Natural killer cell (primary cell): ENCODE measurements around the gene DDX24. TPM values are rescaled to one million over a fixed set of nuclear protein-coding genes. Genes with fewer than 3 reads are reported as not detected.

Source experiments
- ATAC-seq, 3 donors: fragments of 150-1000 bp in 2 of 3; fragments of 200-7000 bp in 1 of 3; cut with Tn5 transposase; 1 replicate in 1 of 3; 2 replicates in 2 of 3; pipeline ENCODE4 v1.10.0; 2021; ENCODE audit warnings: mild to moderate bottlenecking in 2 of 3, moderate library complexity in 2 of 3
- DNase-seq, 2 donors: peaks; one replicate each; pipeline versions ENCODE4 v3.0.0 to v3.0.0-alpha.2; 2013 to 2021; ENCODE audit warnings: mixed read lengths in 1 of 2
- H3K27ac ChIP-seq: one replicate; pipeline ENCODE4 v1.5.1; 2013; ENCODE audit warnings: mild to moderate bottlenecking, low read length
- H3K27me3 ChIP-seq: one replicate; pipeline ENCODE4 v1.6.1; 2013; ENCODE audit warnings: low read length; ENCODE audit not compliant: control insufficient read depth, insufficient read depth
- H3K36me3 ChIP-seq: one replicate; pipeline ENCODE4 v1.6.1; 2013; ENCODE audit warnings: low read length; ENCODE audit not compliant: control insufficient read depth, insufficient read depth
- H3K4me1 ChIP-seq: one replicate; pipeline ENCODE4 v1.6.1; 2013; ENCODE audit warnings: low read length; ENCODE audit not compliant: control insufficient read depth, insufficient read depth
- H3K4me3 ChIP-seq: one replicate; pipeline ENCODE4 v1.5.1; 2013; ENCODE audit warnings: low read length
- H3K9me3 ChIP-seq: one replicate; pipeline ENCODE4 v1.6.1; 2013; ENCODE audit warnings: low read length; ENCODE audit not compliant: control insufficient read depth, insufficient read depth
- H3K27ac Mint-ChIP-seq, 2 donors: one replicate each; pipeline ENCODE4 v1.8.0; 2022; ENCODE audit warnings: mild to moderate bottlenecking in 2 of 2, mixed read lengths in 2 of 2, moderate library complexity in 1 of 2
- H3K27me3 Mint-ChIP-seq, 2 donors: one replicate each; pipeline ENCODE4 v1.8.0; 2022; ENCODE audit warnings: low read depth in 2 of 2, mixed read lengths in 2 of 2
- H3K36me3 Mint-ChIP-seq: one replicate; pipeline ENCODE4 v1.8.0; 2022; ENCODE audit warnings: mixed read lengths
- H3K4me1 Mint-ChIP-seq, 2 donors: one replicate each; pipeline ENCODE4 v1.8.0; 2022; ENCODE audit warnings: mixed read lengths in 2 of 2
- H3K4me3 Mint-ChIP-seq: one replicate; pipeline ENCODE4 v1.8.0; 2022; ENCODE audit warnings: mild to moderate bottlenecking, moderate library complexity, mixed read lengths
- H3K9me3 Mint-ChIP-seq, 2 donors: one replicate each; pipeline ENCODE4 v1.8.0; 2022; ENCODE audit warnings: mixed read lengths in 2 of 2
- WGBS: methylation state at CpG from one replicate; pipeline ENCODE4 v1.1.7; 2013; ENCODE audit warnings: missing lambda C conversion rate; ENCODE audit not compliant: insufficient coverage; 5-methylcytosine and 5-hydroxymethylcytosine counted together
- intact Hi-C: fragments of 100-400 bp; cut with micrococcal nuclease; formaldehyde crosslinking; loops from one replicate; pipeline ENCODE4 v1.14.2; 2022
- total RNA-seq, 4 donors: library from RNA; stranded (reverse); fragments of 120-200 nt in 1 of 4; gene quantifications; one replicate each; pipeline versions ENCODE4 v1.2.3 to v1.2.4, GENCODE V29; 2013 to 2022
- TF ChIP-seq, protein P1 (sequence below): fragments of 200-600 bp; IDR thresholded peaks from one replicate; pipeline ENCODE4 v1.8.0; 2022; ENCODE audit warnings: antibody characterized with exemption

DDX24 gene
- total RNA-seq, 3 donors from 2014 or later (not counting 1 experiment from before 2014, with no cell fraction given) = 250 to 357 (median 296) TPM

DNA sequence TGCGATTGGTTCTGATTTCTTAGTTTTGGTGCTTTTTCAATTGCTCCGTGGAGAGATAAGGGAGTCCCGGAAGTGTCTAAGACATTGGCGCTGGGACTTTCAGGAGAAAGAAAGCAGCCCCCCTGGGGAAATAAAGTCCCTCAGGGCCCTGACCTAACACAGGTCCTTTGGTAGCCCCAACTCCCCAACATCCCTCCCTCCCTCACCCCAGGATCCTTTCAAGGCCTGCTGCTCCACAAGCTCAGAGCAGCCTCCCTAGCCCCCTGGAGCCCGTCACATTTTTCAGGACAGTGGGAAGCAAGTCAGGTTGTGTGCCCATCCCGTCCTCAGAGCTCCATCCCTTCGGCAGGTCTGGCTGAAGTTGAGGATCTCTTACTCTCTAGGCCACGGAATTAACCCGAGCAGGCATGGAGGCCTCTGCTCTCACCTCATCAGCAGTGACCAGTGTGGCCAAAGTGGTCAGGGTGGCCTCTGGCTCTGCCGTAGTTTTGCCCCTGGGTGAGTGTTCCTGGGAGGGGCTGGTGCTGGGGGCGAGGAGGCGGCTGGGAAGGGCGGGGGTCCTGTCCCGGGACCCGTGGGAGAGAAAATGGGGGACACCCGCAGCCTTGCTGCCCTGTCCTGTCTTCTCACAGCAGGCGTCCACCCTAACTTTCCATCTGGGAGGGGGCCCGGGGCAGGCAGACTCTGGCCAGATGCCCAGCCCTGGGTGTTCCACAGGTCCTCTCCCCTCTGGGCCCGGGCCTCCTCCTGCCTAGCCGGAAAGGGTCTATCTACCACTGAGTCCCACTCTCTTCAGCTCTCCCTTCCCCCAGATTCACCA, 30.5 kb upstream of the DDX24 start:
- intact Hi-C loops = no loop called here
- no peak for ATAC-seq

DNA sequence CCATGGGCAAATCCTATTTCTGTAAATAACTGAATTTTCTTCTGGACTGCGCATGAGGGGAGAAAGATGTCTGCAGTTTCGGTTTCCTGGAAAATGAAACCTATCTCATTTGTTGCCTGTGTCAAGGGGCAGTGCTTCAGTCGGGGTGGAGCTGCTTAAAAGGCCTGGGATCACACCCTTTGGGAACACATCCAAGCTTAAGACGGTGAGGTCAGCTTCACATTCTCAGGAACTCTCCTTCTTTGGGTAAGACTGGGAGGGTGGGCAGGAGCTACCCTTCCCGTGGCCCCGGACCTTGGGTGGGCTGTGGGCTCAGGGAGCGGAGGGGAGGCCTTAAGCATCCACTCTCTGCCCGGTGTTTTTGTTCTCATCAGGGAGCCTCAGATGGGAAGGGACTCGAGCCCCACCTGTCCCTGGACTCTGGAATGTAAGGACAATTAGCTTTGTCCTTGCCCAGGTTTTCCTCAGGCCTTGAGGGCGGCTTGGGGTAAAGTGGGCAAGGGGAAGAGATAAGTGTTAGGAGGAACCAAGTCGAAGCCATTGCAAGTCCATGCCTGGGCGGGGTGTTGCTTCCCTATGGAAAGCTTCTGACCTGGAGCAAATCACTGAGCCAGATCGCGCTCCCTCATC, 29.7 kb upstream of the DDX24 start, which contains the start of gene IFI27:
IFI27 (plus strand) TSS at position 185 of the 630 bp plus-strand sequence.
- H3K4me1 Mint-ChIP-seq = no peaks in the 10 kb centered on the region
- no peaks in the 10 kb centered on the region for H3K9me3 ChIP-seq
- no peaks in the 10 kb centered on the region for H3K27me3 ChIP-seq
- TF ChIP-seq, protein P1, sequence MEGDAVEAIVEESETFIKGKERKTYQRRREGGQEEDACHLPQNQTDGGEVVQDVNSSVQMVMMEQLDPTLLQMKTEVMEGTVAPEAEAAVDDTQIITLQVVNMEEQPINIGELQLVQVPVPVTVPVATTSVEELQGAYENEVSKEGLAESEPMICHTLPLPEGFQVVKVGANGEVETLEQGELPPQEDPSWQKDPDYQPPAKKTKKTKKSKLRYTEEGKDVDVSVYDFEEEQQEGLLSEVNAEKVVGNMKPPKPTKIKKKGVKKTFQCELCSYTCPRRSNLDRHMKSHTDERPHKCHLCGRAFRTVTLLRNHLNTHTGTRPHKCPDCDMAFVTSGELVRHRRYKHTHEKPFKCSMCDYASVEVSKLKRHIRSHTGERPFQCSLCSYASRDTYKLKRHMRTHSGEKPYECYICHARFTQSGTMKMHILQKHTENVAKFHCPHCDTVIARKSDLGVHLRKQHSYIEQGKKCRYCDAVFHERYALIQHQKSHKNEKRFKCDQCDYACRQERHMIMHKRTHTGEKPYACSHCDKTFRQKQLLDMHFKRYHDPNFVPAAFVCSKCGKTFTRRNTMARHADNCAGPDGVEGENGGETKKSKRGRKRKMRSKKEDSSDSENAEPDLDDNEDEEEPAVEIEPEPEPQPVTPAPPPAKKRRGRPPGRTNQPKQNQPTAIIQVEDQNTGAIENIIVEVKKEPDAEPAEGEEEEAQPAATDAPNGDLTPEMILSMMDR = no peak
- 91% methylated on average over 14 of the region's 14 CpGs for WGBS
- no peaks in the 10 kb centered on the region for H3K36me3 ChIP-seq
- no peaks in the 10 kb centered on the region for H3K4me1 ChIP-seq
- intact Hi-C loops = no loop called here
- H3K4me3 ChIP-seq = no peak within 1 kb of the TSS
- no peaks in the 10 kb centered on the region for H3K36me3 Mint-ChIP-seq
- DNase-seq = no peak
- no peak for ATAC-seq
- no peaks in the 10 kb centered on the region for H3K9me3 Mint-ChIP-seq
- H3K27me3 Mint-ChIP-seq = peaks cover 7 to 17% of the 10 kb centered on the region in 2 donors
- H3K27ac ChIP-seq = no peak within 1 kb of the TSS
- no peak within 1 kb of the TSS for H3K4me3 Mint-ChIP-seq
- no peak within 1 kb of the TSS for H3K27ac Mint-ChIP-seq

More for the DNA sequence above, 30.5 kb upstream of the DDX24 start:
- no peak overlapping the region for H3K27ac Mint-ChIP-seq
- 92% methylated on average over 20 of the region's 20 CpGs for WGBS
- no peaks in the 10 kb centered on the region for H3K4me1 ChIP-seq
- H3K27ac ChIP-seq = no peak overlapping the region
- peaks cover 12 to 25% of the 10 kb centered on the region in 2 donors for H3K27me3 Mint-ChIP-seq
- no peaks in the 10 kb centered on the region for H3K36me3 Mint-ChIP-seq
- TF ChIP-seq, protein P1 = no peak
- no peaks in the 10 kb centered on the region for H3K36me3 ChIP-seq
- no peaks in the 10 kb centered on the region for H3K9me3 Mint-ChIP-seq
- no peaks in the 10 kb centered on the region for H3K9me3 ChIP-seq
- no peak for DNase-seq
- H3K4me3 Mint-ChIP-seq = no peak overlapping the region
- no peaks in the 10 kb centered on the region for H3K27me3 ChIP-seq
- H3K4me1 Mint-ChIP-seq = no peaks in the 10 kb centered on the region
- H3K4me3 ChIP-seq = no peak overlapping the region

DNA sequence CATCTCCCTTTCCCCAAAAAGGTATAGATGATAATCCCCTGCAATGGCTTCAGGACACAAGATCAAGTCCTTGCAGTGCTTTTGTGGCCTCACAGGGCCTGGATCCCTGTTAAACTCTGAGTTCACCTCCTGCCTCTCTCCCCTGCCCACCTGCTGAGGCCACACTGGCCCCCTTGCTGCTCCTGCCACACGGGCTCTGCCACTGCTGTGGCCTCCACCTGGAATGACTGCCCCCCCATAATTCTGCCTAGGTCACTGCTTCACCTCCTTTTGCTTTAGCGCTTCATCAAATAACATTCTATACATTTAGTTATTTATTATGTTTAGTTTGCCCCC, 28.9 kb upstream of the DDX24 start:
- no peak for DNase-seq
- Mint-ChIP-seq H3K9me3 (no peaks in the 10 kb centered on the region), H3K36me3 (no peaks in the 10 kb centered on the region), H3K27ac (no peak overlapping the region), H3K27me3 (peaks cover 3 to 12% of the 10 kb centered on the region in 2 donors), H3K4me3 (no peak overlapping the region), H3K4me1 (no peaks in the 10 kb centered on the region)
- TF ChIP-seq, protein P1 = no peak
- ATAC-seq = no peak
- Histone ChIP-seq H3K36me3 (no peaks in the 10 kb centered on the region), H3K9me3 (no peaks in the 10 kb centered on the region), H3K4me1 (no peaks in the 10 kb centered on the region), H3K27me3 (no peaks in the 10 kb centered on the region), H3K4me3 (no peak overlapping the region), H3K27ac (no peak overlapping the region)
- intact Hi-C loops = no loop called here
- WGBS = 82% methylated on average over 1 of the region's 2 CpGs
